Colonic mucosa (tissue), 4 donors: ENCODE results near the gene CA10. TPM values are rescaled to one million over a fixed set of nuclear protein-coding genes. Genes with fewer than 3 reads are reported as not detected.

ENCODE experiments used
- DNase-seq: peaks from one replicate; pipeline ENCODE4 v3.0.0-alpha.2; 2020
- H3K27ac ChIP-seq: fragments of 200-600 bp; one replicate; pipeline ENCODE4 v1.8.0; 2021
- H3K27me3 ChIP-seq: fragments of 200-600 bp; one replicate; pipeline ENCODE4 v1.8.0; 2021
- H3K36me3 ChIP-seq: fragments of 200-600 bp; one replicate; pipeline ENCODE4 v1.8.0; 2021
- H3K4me1 ChIP-seq: fragments of 200-600 bp; one replicate; pipeline ENCODE4 v1.8.0; 2021; ENCODE audit warnings: mild to moderate bottlenecking
- H3K4me3 ChIP-seq: fragments of 200-600 bp; one replicate; pipeline ENCODE4 v1.8.0; 2021
- H3K9ac ChIP-seq, 2 donors: one replicate each; pipeline ENCODE4 v1.7.0; 2013; ENCODE audit warnings: control low read depth in 2 of 2, low read depth in 2 of 2, low read length in 2 of 2
- H3K9me3 ChIP-seq: fragments of 200-600 bp; one replicate; pipeline ENCODE4 v1.8.0; 2021
- CTCF ChIP-seq: fragments of 200-600 bp; IDR thresholded peaks from one replicate; pipeline ENCODE4 v1.8.0; 2022; ENCODE audit warnings: antibody characterized with exemption, mild to moderate bottlenecking
- intact Hi-C: fragments of 100-400 bp; cut with DNase I; formaldehyde crosslinking; loops from one replicate; pipeline ENCODE4 v1.14.1; 2022
- total RNA-seq, 2 donors: library from RNA; stranded (reverse); fragmentation: NEBNext Ultra II Directional in 1 of 2; extraction: Animal tissue kit (Norgen Biotek cat#: 25700) in 1 of 2; gene quantifications; one replicate each; pipeline ENCODE4 v1.2.1, GENCODE V29; 2021
- donor health status: healthy.
- donor health status: DM: no; HTN: no; CAD: no.
- donor health status: DM: no; HTN: no; CAD: no.

CA10 gene
- total RNA-seq, 2 donors from 2014 or later = 0.27 to 0.52 TPM

- no peaks in the 10 kb centered on the region for H3K9me3 ChIP-seq
- intact Hi-C loops = no loop called here
- no peaks in the 10 kb centered on the region for H3K4me1 ChIP-seq
- no peaks in the 10 kb centered on the region for H3K36me3 ChIP-seq
- H3K27ac ChIP-seq = no peak overlapping the region
- no peak for TF ChIP-seq CTCF
- no peak overlapping the region for H3K9ac ChIP-seq
- no peak overlapping the region for H3K4me3 ChIP-seq
- H3K27me3 ChIP-seq = no peaks in the 10 kb centered on the region
- DNase-seq = no peak
Measured at GRCh38 chr17:51995797-51996403, 162.6 kb downstream of the CA10 start.

GRCh38 chr17:51992864-51993416, 165.6 kb downstream of the CA10 start:
- H3K27me3 ChIP-seq = no peaks in the 10 kb centered on the region
- intact Hi-C loops = no loop called here
- no peak for TF ChIP-seq CTCF

GRCh38 chr17:51971121-51971520, 187.4 kb downstream of the CA10 start:
- H3K9me3 ChIP-seq = no peaks in the 10 kb centered on the region
- no peak overlapping the region for H3K9ac ChIP-seq
- H3K4me3 ChIP-seq = no peak overlapping the region
- no peaks in the 10 kb centered on the region for H3K36me3 ChIP-seq
- no peaks in the 10 kb centered on the region for H3K4me1 ChIP-seq
- no peak overlapping the region for H3K27ac ChIP-seq
- intact Hi-C loops = no loop called here
- no peak for TF ChIP-seq CTCF
- H3K27me3 ChIP-seq = no peaks in the 10 kb centered on the region
- no peak for DNase-seq

More at GRCh38 chr17:51992864-51993416, 165.6 kb downstream of the CA10 start:
- Histone ChIP-seq H3K36me3 (no peaks in the 10 kb centered on the region), H3K4me1 (no peaks in the 10 kb centered on the region), H3K4me3 (no peak overlapping the region), H3K9me3 (no peaks in the 10 kb centered on the region), H3K27ac (no peak overlapping the region), H3K9ac (no peak overlapping the region)
- no peak for DNase-seq

- Histone ChIP-seq H3K27ac (no peak overlapping the region), H3K36me3 (no peaks in the 10 kb centered on the region), H3K4me3 (no peak overlapping the region), H3K27me3 (no peaks in the 10 kb centered on the region), H3K4me1 (no peaks in the 10 kb centered on the region), H3K9ac (no peak overlapping the region), H3K9me3 (no peaks in the 10 kb centered on the region)
- intact Hi-C loops = no loop called here
- TF ChIP-seq CTCF = no peak
- no peak for DNase-seq
Measured at GRCh38 chr17:51961689-51962088, 196.8 kb downstream of the CA10 start.

GRCh38 chr17:51957786-51958185, 200.7 kb downstream of the CA10 start:
- H3K36me3 ChIP-seq = no peaks in the 10 kb centered on the region
- no peak overlapping the region for H3K27ac ChIP-seq
- no peak overlapping the region for H3K4me3 ChIP-seq
- no peaks in the 10 kb centered on the region for H3K4me1 ChIP-seq
- DNase-seq = no peak
- intact Hi-C loops = no loop called here
- H3K9me3 ChIP-seq = no peaks in the 10 kb centered on the region
- no peak for TF ChIP-seq CTCF
- H3K9ac ChIP-seq = no peak overlapping the region
- H3K27me3 ChIP-seq = no peaks in the 10 kb centered on the region
